ENCODE results near the gene GFOD1. TPM values are rescaled to one million over a fixed set of nuclear protein-coding genes. Genes with fewer than 3 reads are reported as not detected.
A peak's percentile ranks its signal among the peaks of the same experiment; 100 is the strongest.

GFOD1 gene
- total RNA-seq, 1 experiment from 2014 or later: 6.1 TPM

DNA sequence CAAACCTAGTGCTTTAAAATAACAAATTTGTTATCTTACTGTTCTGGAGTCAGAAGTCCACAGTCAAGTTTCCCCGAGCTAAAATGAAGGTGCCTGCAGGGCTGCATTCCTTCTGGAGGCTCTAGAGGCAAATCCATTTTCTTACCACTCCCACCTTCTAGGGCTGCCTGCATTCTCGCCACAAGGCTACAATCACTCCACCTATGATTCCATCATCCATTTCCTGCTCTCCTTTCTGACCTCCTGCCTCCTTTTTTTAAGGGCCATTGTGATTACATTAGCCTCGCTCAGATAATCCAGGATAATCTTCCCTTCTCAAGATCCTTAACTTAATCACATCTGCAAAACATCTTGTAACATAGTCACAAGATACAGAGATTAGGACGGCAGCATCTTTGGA is 44.6 kb upstream of the GFOD1 start:
- Mint-ChIP-seq H3K4me3 (no peak overlapping the region), H3K9me3 (no peaks in the 10 kb centered on the region), H3K36me3 (ENCODE audit: insufficient read depth in 1 of 3, low read depth in 3 of 3) (no peaks in the 10 kb centered on the region), H3K27ac (peak overlapping the region in 1 of 3 experiments; percentile 52; a peak in 2 of 7 replicates), H3K27me3 (ENCODE audit: low read depth) (no peaks in the 10 kb centered on the region; the same call in 1 of the 2 replicates), H3K4me1 (peaks cover 51 to 59% of the 10 kb centered on the region in 2 experiments)
- WGBS (ENCODE audit: extremely low coverage, insufficient read length, low lambda C conversion rate): no CpG with 5 or more reads among the region's 4 CpGs
- Histone ChIP-seq H3K27ac (ENCODE audit: insufficient read length, low read depth, low read length) (no peak overlapping the region), H3K9ac (ENCODE audit: extremely low read depth, insufficient read length, low read length) (no peak overlapping the region), H4K20me1 (ENCODE audit: control insufficient read depth, insufficient read depth, insufficient read length) (no peaks in the 10 kb centered on the region), H3K79me2 (ENCODE audit: insufficient read depth, low read length) (no peaks in the 10 kb centered on the region), H3K23me2 (ENCODE audit: insufficient read length, low read depth, low read length, poor library complexity, severe bottlenecking) (no peaks in the 10 kb centered on the region), H2BK15ac (ENCODE audit: low read depth, low read length) (no peak overlapping the region), H3T11ph (ENCODE audit: low read length) (no peak overlapping the region), H2AK5ac (ENCODE audit: insufficient read length, low read length) (no peak overlapping the region), H3K4ac (ENCODE audit: low read depth, low read length) (no peak overlapping the region), H3K79me1 (ENCODE audit: insufficient read depth, low read depth, low read length, poor library complexity, severe bottlenecking) (no peaks in the 10 kb centered on the region), H3K9me3 (ENCODE audit: control insufficient read depth, low read depth, low read length) (no peaks in the 10 kb centered on the region), H3K18ac (ENCODE audit: insufficient read length, low read depth, low read length) (no peak overlapping the region), H3K4me1 (ENCODE audit: insufficient read depth, low read length) (peaks cover 11% of the 10 kb centered on the region), H2BK20ac (ENCODE audit: low read depth, low read length, poor library complexity, severe bottlenecking) (no peak overlapping the region), H4K8ac (replicated peaks; ENCODE audit: insufficient read length, low read depth, low read length) (no peak overlapping the region), H4K91ac (ENCODE audit: insufficient read length, low read depth, low read length) (no peak overlapping the region), H2BK120ac (ENCODE audit: low read depth, low read length, poor library complexity, severe bottlenecking) (no peak overlapping the region), H2AFZ (ENCODE audit: low read length) (no peak overlapping the region), H2BK12ac (ENCODE audit: insufficient read length, low read depth, low read length) (no peak overlapping the region), H3K56ac (ENCODE audit: insufficient read length, low read depth, low read length) (no peak overlapping the region), H3K14ac (ENCODE audit: insufficient read depth, low read length) (no peak overlapping the region), H3K27me3 (ENCODE audit: insufficient read depth, low read length) (no peaks in the 10 kb centered on the region), H4K5ac (ENCODE audit: insufficient read length, low read depth, low read length) (no peak overlapping the region), H2BK5ac (ENCODE audit: insufficient read length, low read length) (no peak overlapping the region), H3K4me2 (ENCODE audit: insufficient read depth, insufficient read length, low read length) (no peak overlapping the region), H3K23ac (ENCODE audit: insufficient read length, low read depth, low read length) (no peak overlapping the region)
- peak; percentile 49 for DNase-seq
- TF ChIP-seq CTCF (conservative IDR thresholded peaks at IDR 0.05): no peak
